HG03520 (cell line): ENCODE data around the gene CEACAM16.
"Not testable (repeated sequence)": the region's sequence is repeated elsewhere in the genome, so short reads cannot be mapped to it uniquely, and the experiment has no call there.

Source experiments
- ATAC-seq: cut with Tn5 transposase; IDR thresholded peaks from one replicate; pipeline ENCODE4 v1.9.1; 2021; ENCODE audit warnings: mild to moderate bottlenecking, moderate library complexity; ENCODE audit not compliant: unreplicated experiment

Gene CEACAM16

GRCh38 chr19:44698492-44699201 is at the start of gene CEACAM16:
Gene CEACAM16 (plus strand): TSS chr19:44699151. CDS start chr19:44701457, 2,306 bp downstream.
- no peak for ATAC-seq

- ATAC-seq: no peak
Observed at GRCh38 chr19:44649578-44650145, 49.3 kb upstream of the CEACAM16 start.

GRCh38 chr19:44653343-44653742 is 45.6 kb upstream of the CEACAM16 start:
- ATAC-seq: no peak

GRCh38 chr19:44653977-44654774 is 44.8 kb upstream of the CEACAM16 start:
- peak; percentile 67 for ATAC-seq

GRCh38 chr19:44657211-44657921 is 41.6 kb upstream of the CEACAM16 start:
- no peak for ATAC-seq

DNA sequence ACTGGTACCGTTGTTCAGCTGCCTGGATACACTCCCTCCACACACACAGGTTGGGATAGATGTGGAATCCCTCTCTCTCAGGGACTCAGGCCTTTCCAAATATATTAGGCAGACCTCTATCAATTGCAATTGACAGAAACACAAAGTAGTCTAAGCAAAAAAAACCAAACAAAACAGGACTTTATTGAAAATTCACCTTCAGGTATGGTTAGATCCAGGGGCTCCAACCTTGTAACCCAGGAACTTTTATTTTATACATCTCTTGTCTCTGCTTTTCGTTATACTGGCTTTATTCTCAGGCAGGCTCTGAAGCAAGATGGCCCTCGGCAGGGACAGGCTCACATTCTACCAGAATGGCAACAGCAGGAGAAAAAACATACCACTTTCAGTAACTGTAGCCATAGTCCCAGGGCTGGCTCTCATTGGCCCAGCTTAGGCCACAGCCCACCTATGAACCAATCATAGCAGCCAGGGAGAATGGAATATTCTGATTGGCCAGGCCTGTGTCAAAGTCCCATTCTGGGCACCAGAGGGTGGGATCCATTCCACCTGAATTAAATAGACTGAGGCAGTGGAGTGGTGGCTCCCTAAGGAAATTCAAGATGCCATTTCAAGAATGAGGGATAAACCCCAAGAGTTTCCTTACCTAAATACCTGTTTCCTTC is 40.8 kb upstream of the CEACAM16 start:
- ATAC-seq: no peak

- ATAC-seq: no peak
Observed at GRCh38 chr19:44660081-44660480, 38.9 kb upstream of the CEACAM16 start.

- ATAC-seq: no peak
Observed at GRCh38 chr19:44661205-44661604, 37.7 kb upstream of the CEACAM16 start.

DNA sequence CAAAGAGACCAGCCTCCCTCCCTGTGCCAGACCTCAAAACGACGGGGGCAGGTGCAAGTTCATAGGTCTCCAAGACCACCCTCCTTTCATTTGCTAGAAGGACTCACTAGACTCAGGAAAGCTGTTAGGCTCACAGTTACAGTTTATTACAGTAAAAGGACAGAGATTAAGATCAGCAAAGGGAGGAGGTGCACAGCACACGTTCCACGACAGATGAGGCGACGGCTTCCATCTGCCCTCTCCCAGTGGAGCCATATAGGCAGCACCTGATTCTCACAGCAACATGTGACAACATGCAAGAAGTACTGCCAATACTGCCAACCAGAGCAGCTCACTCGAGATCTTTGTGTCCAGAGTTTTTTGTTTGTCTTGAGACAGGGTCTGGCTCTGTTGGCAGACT is 37.0 kb upstream of the CEACAM16 start:
- no peak for ATAC-seq

GRCh38 chr19:44662691-44663385 is 36.1 kb upstream of the CEACAM16 start:
- no peak for ATAC-seq

- ATAC-seq: no peak
Observed at GRCh38 chr19:44663996-44664395, 35.0 kb upstream of the CEACAM16 start.

DNA sequence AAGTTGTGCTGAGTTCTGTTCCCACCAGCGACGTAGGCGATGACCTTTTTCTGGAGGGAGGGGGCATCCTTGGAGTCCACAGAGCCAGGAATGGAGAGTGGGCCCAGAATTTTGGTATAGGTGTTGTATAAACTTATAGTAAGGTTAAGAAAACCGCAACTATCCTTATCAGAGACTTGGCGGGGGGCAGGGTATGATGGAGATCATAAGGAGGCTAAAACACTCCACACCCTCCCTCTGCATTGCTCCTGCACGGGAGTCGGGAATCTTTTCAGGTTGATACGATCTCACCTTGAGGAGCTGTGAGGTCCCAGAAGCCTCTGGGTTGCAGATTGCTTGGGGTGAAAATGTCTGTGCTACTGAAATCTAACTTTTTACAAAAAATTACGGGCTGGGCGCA is 34.0 kb upstream of the CEACAM16 start:
- ATAC-seq: no peak

DNA sequence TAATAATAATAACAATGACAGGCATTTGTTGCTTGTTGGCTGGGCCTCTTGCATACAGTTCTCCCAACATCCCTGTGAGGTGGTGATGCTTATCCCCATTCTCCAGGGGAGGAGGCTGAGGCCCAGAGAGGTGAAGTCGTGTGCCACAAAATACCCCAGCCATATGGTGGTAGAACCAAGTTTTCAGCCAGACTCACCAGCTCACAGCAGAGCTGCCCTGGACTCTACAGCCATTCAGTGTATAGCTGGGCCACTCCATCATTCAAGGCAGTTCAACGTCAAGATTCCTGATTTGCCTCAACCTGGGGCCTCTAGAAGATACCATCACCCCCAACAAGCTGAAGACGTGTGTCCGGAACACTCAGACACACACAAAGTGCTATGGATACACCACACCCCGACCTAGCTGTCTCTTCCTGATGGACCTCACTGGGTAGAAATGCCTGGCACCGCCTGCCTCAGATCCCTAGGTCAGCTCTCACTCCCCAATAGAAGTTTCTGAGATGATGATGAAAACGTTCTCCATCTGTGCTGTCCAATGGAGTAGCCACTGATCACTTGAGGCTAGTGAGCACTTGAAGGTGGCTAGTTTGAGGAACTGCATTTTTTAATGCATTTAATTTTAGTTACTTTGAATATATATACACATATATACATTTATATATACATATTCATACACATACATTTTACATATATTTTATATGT is 31.9 kb upstream of the CEACAM16 start:
- no peak for ATAC-seq

DNA sequence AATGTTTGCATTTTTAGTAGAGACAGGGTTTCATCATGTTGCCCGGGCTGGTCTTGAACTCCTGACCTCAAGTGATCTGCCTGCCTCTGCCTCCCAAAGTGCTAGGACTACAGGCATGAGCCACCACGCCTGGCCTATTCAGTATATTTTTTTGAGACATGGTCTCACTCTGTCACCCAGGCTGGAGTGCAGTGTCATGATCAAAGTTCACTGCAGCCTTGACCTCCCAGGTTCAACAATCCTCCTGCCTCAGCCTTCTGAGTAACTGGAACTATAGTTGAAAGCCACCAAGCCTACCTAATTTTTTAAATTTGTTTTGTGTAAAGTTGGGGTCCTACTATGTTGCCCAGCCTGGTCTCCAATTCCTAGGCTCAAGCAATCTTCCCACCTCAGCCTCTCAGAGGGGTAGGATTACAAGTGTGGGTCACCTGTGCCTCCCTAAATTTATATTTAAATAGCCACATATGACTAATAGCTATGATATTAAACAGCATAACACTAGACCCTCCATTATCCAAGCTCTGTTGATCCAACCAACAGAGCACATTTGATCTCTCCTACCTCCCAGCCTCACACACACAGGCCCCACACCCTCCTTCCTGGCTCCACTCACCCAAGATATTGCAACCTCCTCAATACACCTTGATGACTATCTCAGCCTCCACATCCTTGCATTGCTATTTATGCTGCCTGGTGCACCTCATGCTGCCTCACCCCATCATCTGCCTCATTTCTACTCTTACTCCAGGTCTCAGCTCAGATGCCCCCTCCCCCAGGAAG is 29.8 kb upstream of the CEACAM16 start:
- ATAC-seq: no peak

GRCh38 chr19:44670027-44670426 is 28.9 kb upstream of the CEACAM16 start:
- not testable (repeated sequence) for ATAC-seq

GRCh38 chr19:44671400-44671799 is 27.6 kb upstream of the CEACAM16 start, which contains the start of gene CEACAM19:
Gene CEACAM19 (plus strand): TSS chr19:44671482. CDS start chr19:44671932, 450 bp downstream.
- no peak for ATAC-seq

- no peak for ATAC-seq
Observed at GRCh38 chr19:44672226-44672625, 26.7 kb upstream of the CEACAM16 start.

GRCh38 chr19:44673510-44673909 is 25.4 kb upstream of the CEACAM16 start:
- no peak for ATAC-seq

DNA sequence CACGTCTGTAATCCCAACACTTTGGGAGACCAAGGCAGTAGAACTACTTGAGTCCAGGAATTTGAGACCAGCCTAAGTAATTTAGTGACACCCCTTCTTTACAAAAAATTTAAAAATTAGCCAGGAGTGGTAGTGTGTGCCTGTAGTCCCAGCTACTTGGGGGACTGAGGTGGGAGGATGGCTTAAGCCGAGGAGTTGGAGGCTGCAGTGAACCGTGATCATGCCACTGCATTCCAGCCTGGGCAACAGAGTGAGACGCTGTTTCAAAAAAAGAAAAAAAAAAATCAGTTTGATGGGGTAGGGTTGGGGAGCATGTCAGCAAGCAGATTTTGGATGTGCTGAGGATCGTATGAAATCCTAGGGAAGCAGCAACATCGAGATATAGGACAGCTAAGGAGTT is 23.4 kb upstream of the CEACAM16 start:
- no peak for ATAC-seq
